HepG2 (cell line): Measurements from ENCODE around the gene S1PR3. TPM values are rescaled to one million over a fixed set of nuclear protein-coding genes. Genes with fewer than 3 reads are reported as not detected.

Experiments used
- ATAC-seq: fragments of 200-7000 bp; cut with Tn5 transposase; 3 replicates; pipeline ENCODE4 v1.9.1; 2020; ENCODE audit warnings: mild to moderate bottlenecking, moderate library complexity
- BruUV-seq: library from RNA; stranded (reverse); fragments of 400-500 nt; replicated peaks from 2 replicates; lab custom pipeline; 2021; lab: Mats Ljungman, UMichigan
- CTCF ChIA-PET: fragments of 300-600 bp; formaldehyde crosslinking; extraction: SDS; loops from one replicate; lab custom pipeline; 2021; ENCODE audit warnings: low total read pairs, inconsistent platforms, low intra/inter-chr PET ratio; lab: Yijun Ruan, JAX
- POLR2A ChIA-PET: fragments of 350-600 bp; sonication (Branson Sonifier 250); formaldehyde crosslinking; loops from one replicate; lab custom pipeline; 2020; ENCODE audit warnings: antibody characterized with exemption, inconsistent platforms; lab: Yijun Ruan, JAX
- DNase-seq: peaks from one replicate; pipeline ENCODE4 v3.0.0-alpha.2; 2015; ENCODE audit warnings: low spot score
- FAIRE-seq: peaks from 3 replicates; lab custom pipeline; 2011; peaks lifted over from hg19 to GRCh38; lab: Jason Lieb, UNC
- H2AFZ ChIP-seq: one replicate; pipeline ENCODE4 v1.6.1; 2011; ENCODE audit warnings: low read length, inconsistent platforms
- H3K27ac ChIP-seq: fragments of 300-600 bp; 3 replicates; pipeline ENCODE4 v1.8.0; 2011; ENCODE audit warnings: mixed run types, mild to moderate bottlenecking, mixed read lengths, low read length, inconsistent platforms; ENCODE audit not compliant: insufficient read depth; ENCODE audit errors: extremely low read length
- H3K27me3 ChIP-seq, 2 experiments: fragments of 200-600 bp in 1 of 2; 2 replicates in 1 of 2; 3 replicates in 1 of 2; pipeline versions ENCODE4 v1.6.0 to v1.8.0; 2011; ENCODE audit warnings: low read length in 2 of 2, mild to moderate bottlenecking in 2 of 2, moderate library complexity in 2 of 2, inconsistent platforms in 1 of 2; ENCODE audit not compliant: insufficient read depth in 2 of 2, control insufficient read depth in 1 of 2
- H3K36me3 ChIP-seq, 2 experiments: fragments of 200-600 bp in 1 of 2; replicated peaks in 1 of 2; 2 replicates in 1 of 2; 3 replicates in 1 of 2; pipeline versions ENCODE4 v1.5.1 to v1.8.0; 2011; ENCODE audit warnings: low read length in 2 of 2, inconsistent platforms in 1 of 2; ENCODE audit not compliant: insufficient read depth in 2 of 2, control insufficient read depth in 1 of 2
- H3K4me1 ChIP-seq: 2 replicates; pipeline ENCODE4 v1.5.1; 2012; ENCODE audit warnings: low read length, inconsistent platforms; ENCODE audit not compliant: insufficient read depth
- H3K4me2 ChIP-seq: 2 replicates; pipeline ENCODE4 v1.6.0; 2011; ENCODE audit warnings: low read depth, low read length, inconsistent platforms
- H3K4me3 ChIP-seq, 3 experiments: fragments of 200-600 bp in 1 of 3; sonication (generic), shearing (Covaris generic) in 1 of 3; replicated peaks in 1 of 3; 2 replicates each; pipeline ENCODE4 v1.5.1; 2011 to 2016; ENCODE audit warnings: low read length in 3 of 3, inconsistent platforms in 2 of 3, low read depth in 2 of 3, mild to moderate bottlenecking in 2 of 3, control low read depth in 1 of 3, mixed read lengths in 1 of 3; ENCODE audit not compliant: insufficient read depth in 1 of 3
- H3K79me2 ChIP-seq: one replicate; pipeline ENCODE4 v1.6.1; 2011; ENCODE audit warnings: low read length, inconsistent platforms; ENCODE audit not compliant: insufficient read depth
- H3K9ac ChIP-seq: 2 replicates; pipeline ENCODE4 v1.6.0; 2011; ENCODE audit warnings: mild to moderate bottlenecking, low read depth, low read length, inconsistent platforms; ENCODE audit not compliant: insufficient read depth
- H3K9me3 ChIP-seq: 2 replicates; pipeline ENCODE4 v1.5.1; 2012; ENCODE audit warnings: mild to moderate bottlenecking, low read length
- H4K20me1 ChIP-seq: 2 replicates; pipeline ENCODE4 v1.6.0; 2011; ENCODE audit warnings: inconsistent platforms, mild to moderate bottlenecking, low read length, moderate library complexity; ENCODE audit not compliant: insufficient read depth
- EEA1 ChIP-seq: sonication (generic); formaldehyde crosslinking; IDR thresholded peaks from 2 replicates; pipeline ENCODE4 v1.5.1; 2020; ENCODE audit warnings: mild to moderate bottlenecking, missing genetic modification reagents, borderline replicate concordance
- ESRRA ChIP-seq: sonication (generic); formaldehyde crosslinking; IDR thresholded peaks from 2 replicates; pipeline ENCODE4 v1.5.1; 2020; ENCODE audit warnings: mild to moderate bottlenecking, low read depth, missing genetic modification reagents
- PCBP2 ChIP-seq: fragments of 200-400 bp; formaldehyde crosslinking; optimal IDR thresholded peaks from 2 replicates; pipeline ENCODE3; 2018; ENCODE audit warnings: low read length, low read depth; ENCODE audit not compliant: poor library complexity, severe bottlenecking
- REXO4 ChIP-seq: sonication (generic); formaldehyde crosslinking; IDR thresholded peaks from 2 replicates; pipeline ENCODE4 v1.8.0; 2022; ENCODE audit warnings: missing genetic modification reagents, mild to moderate bottlenecking, borderline replicate concordance
- SSRP1 ChIP-seq: IDR thresholded peaks from 2 replicates; pipeline ENCODE4 v1.6.1; 2016; ENCODE audit warnings: control low read depth
- ZNF282 ChIP-seq: fragments of 450-650 bp; IDR thresholded peaks from 2 replicates; pipeline ENCODE4 v1.6.1; 2018; ENCODE audit not compliant: partially characterized antibody
- ZNF441 ChIP-seq: sonication (generic); formaldehyde crosslinking; IDR thresholded peaks from 2 replicates; pipeline ENCODE4 v1.7.0; 2021; ENCODE audit warnings: missing genetic modification reagents, borderline replicate concordance
- ZNF614 ChIP-seq: IDR thresholded peaks from 2 replicates; pipeline ENCODE4 v1.6.1; 2018; ENCODE audit warnings: missing biosample characterization, missing genetic modification reagents, inconsistent platforms, borderline replicate concordance
- ZNF660 ChIP-seq: sonication (generic); formaldehyde crosslinking; IDR thresholded peaks from 2 replicates; pipeline ENCODE4 v1.5.1; 2020; ENCODE audit warnings: mild to moderate bottlenecking, low read depth, missing genetic modification reagents, borderline replicate concordance
- WGBS: methylation state at CpG from one replicate; pipeline ENCODE4 v1.1.6; 2017; ENCODE audit warnings: low lambda C conversion rate; 5-methylcytosine and 5-hydroxymethylcytosine counted together
- in situ Hi-C: cut with HindIII; loops from 2 replicates; pipeline ENCODE4 v1.10.0; 2017; ENCODE audit warnings: low pct_unique_long_range_greater_than_20kb; ENCODE audit not compliant: extremely low pct_ligation_motif_present
- intact Hi-C: fragments of 100-400 bp; cut with micrococcal nuclease; formaldehyde crosslinking; loops from one replicate; pipeline ENCODE4 v1.10.0; 2022; ENCODE audit not compliant: unreplicated experiment
- polyA plus RNA-seq, 8 experiments: library from polyadenylated mRNA; depleted of rRNA in 3 of 8; stranded (reverse) in 7 of 8; unstranded in 1 of 8; fragments of >200 nt; fragmentation: Illumina TruSeq in 4 of 8; extraction: Trizol in 4 of 8; gene quantifications; 2 replicates each; pipeline versions ENCODE4 v1.2.1 to v1.2.3, GENCODE V29; 2011 to 2016; ENCODE audit warnings: low read depth in 4 of 8, missing spikeins in 1 of 8, mixed read lengths in 1 of 8; ENCODE audit not compliant: insufficient read depth in 1 of 8
- total RNA-seq, 5 experiments: library from RNA; depleted of rRNA; stranded (reverse); fragments of >200 nt; fragmentation: Illumina TruSeq; extraction: Trizol; gene quantifications; 2 replicates each; pipeline ENCODE4 v1.2.3, GENCODE V29; 2016; ENCODE audit warnings: low read depth in 1 of 5
- TF ChIP-seq, protein P1 (sequence below): sonication (generic); formaldehyde crosslinking; IDR thresholded peaks from 2 replicates; pipeline ENCODE4 v1.4.0; 2020; ENCODE audit warnings: missing genetic modification reagents, borderline replicate concordance
- TF ChIP-seq, protein P2 (sequence below): sonication (generic); formaldehyde crosslinking; IDR thresholded peaks from 2 replicates; pipeline ENCODE4 v1.4.0; 2020; ENCODE audit warnings: missing genetic modification reagents
- TF ChIP-seq, protein P3 (sequence below): sonication (generic); formaldehyde crosslinking; IDR thresholded peaks from 2 replicates; pipeline ENCODE4 v1.8.0; 2022; ENCODE audit warnings: missing genetic modification reagents, mild to moderate bottlenecking, moderate library complexity, borderline replicate concordance

S1PR3 gene
- total and polyA plus RNA-seq, 2 of the 13 experiments (the other 11 are each of a cell fraction or from before 2014, with no cell fraction given) = 0.02 TPM; not detected in 1

DNA sequence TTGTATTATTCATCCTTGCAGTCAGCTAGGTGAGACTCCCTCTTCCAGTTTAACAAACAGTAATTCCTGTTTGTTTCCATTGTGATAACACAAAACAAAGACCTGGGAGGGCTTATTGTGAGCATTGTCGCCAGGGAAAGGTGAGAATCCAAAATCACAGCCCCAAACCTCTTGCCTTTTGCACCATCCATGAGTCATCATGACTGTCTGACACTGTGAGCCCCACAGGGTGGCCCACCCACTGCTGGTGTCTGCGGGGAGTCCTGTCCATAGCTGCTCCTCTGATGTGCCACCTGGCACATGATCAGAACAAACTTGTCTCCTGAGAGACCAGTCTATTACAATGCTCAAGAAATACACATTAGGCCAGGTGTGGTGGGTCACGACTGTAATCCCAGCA lies 33.7 kb upstream of the S1PR3 start:
- in situ Hi-C loops (no loop called here), intact Hi-C loops (no loop called here)
- Histone ChIP-seq H3K4me3 (no peak overlapping the region), H3K9me3 (no peaks in the 10 kb centered on the region), H3K4me2 (no peak overlapping the region), H3K27ac (no peak overlapping the region), H3K36me3 (no peaks in the 10 kb centered on the region), H3K27me3 (no peaks in the 10 kb centered on the region; a peak in 1 of 5 replicates), H4K20me1 (no peaks in the 10 kb centered on the region), H3K79me2 (no peaks in the 10 kb centered on the region), H3K9ac (no peak overlapping the region), H2AFZ (no peak overlapping the region), H3K4me1 (0 out of 2 replicates have a peak, but pooled peaks cover 6% of the 10 kb centered on the region)
- CTCF ChIA-PET = no interaction called here
- no peak for DNase-seq
- BruUV-seq = no TSS peak
- POLR2A ChIA-PET = no interaction called here
- no peak for FAIRE-seq
- 0% methylated on average over 3 of the region's 3 CpGs for WGBS
- no peak for ATAC-seq
- no peak for TF ChIP-seq ZNF441 (CRISPR knock-in tag)
- TF ChIP-seq EEA1 = no peak
- no peak for TF ChIP-seq REXO4 (CRISPR knock-in tag)
- TF ChIP-seq, protein P1, sequence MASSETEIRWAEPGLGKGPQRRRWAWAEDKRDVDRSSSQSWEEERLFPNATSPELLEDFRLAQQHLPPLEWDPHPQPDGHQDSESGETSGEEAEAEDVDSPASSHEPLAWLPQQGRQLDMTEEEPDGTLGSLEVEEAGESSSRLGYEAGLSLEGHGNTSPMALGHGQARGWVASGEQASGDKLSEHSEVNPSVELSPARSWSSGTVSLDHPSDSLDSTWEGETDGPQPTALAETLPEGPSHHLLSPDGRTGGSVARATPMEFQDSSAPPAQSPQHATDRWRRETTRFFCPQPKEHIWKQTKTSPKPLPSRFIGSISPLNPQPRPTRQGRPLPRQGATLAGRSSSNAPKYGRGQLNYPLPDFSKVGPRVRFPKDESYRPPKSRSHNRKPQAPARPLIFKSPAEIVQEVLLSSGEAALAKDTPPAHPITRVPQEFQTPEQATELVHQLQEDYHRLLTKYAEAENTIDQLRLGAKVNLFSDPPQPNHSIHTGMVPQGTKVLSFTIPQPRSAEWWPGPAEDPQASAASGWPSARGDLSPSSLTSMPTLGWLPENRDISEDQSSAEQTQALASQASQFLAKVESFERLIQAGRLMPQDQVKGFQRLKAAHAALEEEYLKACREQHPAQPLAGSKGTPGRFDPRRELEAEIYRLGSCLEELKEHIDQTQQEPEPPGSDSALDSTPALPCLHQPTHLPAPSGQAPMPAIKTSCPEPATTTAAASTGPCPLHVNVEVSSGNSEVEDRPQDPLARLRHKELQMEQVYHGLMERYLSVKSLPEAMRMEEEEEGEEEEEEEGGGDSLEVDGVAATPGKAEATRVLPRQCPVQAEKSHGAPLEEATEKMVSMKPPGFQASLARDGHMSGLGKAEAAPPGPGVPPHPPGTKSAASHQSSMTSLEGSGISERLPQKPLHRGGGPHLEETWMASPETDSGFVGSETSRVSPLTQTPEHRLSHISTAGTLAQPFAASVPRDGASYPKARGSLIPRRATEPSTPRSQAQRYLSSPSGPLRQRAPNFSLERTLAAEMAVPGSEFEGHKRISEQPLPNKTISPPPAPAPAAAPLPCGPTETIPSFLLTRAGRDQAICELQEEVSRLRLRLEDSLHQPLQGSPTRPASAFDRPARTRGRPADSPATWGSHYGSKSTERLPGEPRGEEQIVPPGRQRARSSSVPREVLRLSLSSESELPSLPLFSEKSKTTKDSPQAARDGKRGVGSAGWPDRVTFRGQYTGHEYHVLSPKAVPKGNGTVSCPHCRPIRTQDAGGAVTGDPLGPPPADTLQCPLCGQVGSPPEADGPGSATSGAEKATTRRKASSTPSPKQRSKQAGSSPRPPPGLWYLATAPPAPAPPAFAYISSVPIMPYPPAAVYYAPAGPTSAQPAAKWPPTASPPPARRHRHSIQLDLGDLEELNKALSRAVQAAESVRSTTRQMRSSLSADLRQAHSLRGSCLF (CRISPR knock-in tag) = no peak
- TF ChIP-seq ZNF660 = no peak
- no peak for TF ChIP-seq ZNF282
- TF ChIP-seq PCBP2 = no peak
- no peak for TF ChIP-seq ESRRA
- TF ChIP-seq, protein P2, sequence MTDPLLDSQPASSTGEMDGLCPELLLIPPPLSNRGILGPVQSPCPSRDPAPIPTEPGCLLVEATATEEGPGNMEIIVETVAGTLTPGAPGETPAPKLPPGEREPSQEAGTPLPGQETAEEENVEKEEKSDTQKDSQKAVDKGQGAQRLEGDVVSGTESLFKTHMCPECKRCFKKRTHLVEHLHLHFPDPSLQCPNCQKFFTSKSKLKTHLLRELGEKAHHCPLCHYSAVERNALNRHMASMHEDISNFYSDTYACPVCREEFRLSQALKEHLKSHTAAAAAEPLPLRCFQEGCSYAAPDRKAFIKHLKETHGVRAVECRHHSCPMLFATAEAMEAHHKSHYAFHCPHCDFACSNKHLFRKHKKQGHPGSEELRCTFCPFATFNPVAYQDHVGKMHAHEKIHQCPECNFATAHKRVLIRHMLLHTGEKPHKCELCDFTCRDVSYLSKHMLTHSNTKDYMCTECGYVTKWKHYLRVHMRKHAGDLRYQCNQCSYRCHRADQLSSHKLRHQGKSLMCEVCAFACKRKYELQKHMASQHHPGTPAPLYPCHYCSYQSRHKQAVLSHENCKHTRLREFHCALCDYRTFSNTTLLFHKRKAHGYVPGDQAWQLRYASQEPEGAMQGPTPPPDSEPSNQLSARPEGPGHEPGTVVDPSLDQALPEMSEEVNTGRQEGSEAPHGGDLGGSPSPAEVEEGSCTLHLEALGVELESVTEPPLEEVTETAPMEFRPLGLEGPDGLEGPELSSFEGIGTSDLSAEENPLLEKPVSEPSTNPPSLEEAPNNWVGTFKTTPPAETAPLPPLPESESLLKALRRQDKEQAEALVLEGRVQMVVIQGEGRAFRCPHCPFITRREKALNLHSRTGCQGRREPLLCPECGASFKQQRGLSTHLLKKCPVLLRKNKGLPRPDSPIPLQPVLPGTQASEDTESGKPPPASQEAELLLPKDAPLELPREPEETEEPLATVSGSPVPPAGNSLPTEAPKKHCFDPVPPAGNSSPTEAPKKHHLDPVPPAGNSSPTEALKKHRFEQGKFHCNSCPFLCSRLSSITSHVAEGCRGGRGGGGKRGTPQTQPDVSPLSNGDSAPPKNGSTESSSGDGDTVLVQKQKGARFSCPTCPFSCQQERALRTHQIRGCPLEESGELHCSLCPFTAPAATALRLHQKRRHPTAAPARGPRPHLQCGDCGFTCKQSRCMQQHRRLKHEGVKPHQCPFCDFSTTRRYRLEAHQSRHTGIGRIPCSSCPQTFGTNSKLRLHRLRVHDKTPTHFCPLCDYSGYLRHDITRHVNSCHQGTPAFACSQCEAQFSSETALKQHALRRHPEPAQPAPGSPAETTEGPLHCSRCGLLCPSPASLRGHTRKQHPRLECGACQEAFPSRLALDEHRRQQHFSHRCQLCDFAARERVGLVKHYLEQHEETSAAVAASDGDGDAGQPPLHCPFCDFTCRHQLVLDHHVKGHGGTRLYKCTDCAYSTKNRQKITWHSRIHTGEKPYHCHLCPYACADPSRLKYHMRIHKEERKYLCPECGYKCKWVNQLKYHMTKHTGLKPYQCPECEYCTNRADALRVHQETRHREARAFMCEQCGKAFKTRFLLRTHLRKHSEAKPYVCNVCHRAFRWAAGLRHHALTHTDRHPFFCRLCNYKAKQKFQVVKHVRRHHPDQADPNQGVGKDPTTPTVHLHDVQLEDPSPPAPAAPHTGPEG (CRISPR knock-in tag) = no peak
- TF ChIP-seq, protein P3, sequence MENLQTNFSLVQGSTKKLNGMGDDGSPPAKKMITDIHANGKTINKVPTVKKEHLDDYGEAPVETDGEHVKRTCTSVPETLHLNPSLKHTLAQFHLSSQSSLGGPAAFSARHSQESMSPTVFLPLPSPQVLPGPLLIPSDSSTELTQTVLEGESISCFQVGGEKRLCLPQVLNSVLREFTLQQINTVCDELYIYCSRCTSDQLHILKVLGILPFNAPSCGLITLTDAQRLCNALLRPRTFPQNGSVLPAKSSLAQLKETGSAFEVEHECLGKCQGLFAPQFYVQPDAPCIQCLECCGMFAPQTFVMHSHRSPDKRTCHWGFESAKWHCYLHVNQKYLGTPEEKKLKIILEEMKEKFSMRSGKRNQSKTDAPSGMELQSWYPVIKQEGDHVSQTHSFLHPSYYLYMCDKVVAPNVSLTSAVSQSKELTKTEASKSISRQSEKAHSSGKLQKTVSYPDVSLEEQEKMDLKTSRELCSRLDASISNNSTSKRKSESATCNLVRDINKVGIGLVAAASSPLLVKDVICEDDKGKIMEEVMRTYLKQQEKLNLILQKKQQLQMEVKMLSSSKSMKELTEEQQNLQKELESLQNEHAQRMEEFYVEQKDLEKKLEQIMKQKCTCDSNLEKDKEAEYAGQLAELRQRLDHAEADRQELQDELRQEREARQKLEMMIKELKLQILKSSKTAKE (CRISPR knock-in tag) = no peak
- TF ChIP-seq ZNF614 = no peak
- TF ChIP-seq SSRP1 (CRISPR knock-in tag) = no peak
